ENCODE measurements around the gene MITF. TPM values are rescaled to one million over a fixed set of nuclear protein-coding genes. Genes with fewer than 3 reads are reported as not detected.

The MITF gene
- total RNA-seq, 4 donors from 2014 or later = 12.2 to 20.9 (median 17.1) TPM

DNA sequence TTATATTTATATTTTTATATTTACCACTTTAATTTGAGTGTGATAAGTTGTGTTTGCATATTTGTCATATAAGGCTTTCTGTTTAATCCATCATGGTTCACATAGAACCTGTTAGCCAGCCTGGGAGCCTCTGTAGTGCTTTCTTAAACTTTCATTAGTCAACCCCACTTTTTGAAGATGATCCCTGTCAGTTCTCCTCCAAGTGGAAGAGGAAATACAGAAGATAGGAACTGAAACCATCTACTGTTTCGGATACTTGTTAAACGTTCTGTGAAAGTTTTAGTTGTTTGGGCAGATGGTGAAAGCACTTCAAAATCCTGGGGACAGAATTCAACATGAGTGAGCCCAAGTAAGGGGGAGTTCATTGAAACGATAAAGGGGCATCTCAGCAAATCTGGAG, 255.7 kb downstream of the MITF start:
- Histone ChIP-seq H3K4me3 (no peak overlapping the region), H3K27me3 (no peaks in the 10 kb centered on the region), H3K27ac (no peak overlapping the region), H3K36me3 (no peaks in the 10 kb centered on the region), H3K4me1 (peaks cover 0 to 14% (median 3%) of the 10 kb centered on the region in 4 donors), H3K9me3 (no peaks in the 10 kb centered on the region)
- intact Hi-C loops (cut with DNase I; ENCODE audit: low total_unique reads) = no loop called here
- 58 to 61% methylated on average over 3 of the region's 3 CpGs for WGBS, 2 donors (ENCODE audit: low coverage in 1 of 2)
- in situ Hi-C loops (cut with MboI; ENCODE audit: low pct_ligation_motif_present in 1 of 4, low pct_unique_long_range_greater_than_20kb in 1 of 4, low sequenced_read_pairs in 3 of 4) = no loop called here
- TF ChIP-seq POLR2AphosphoS5 (IDR thresholded peaks at IDR 0.05) (no peak), EP300 (IDR thresholded peaks at IDR 0.05; ENCODE audit: low read depth) (no peak), POLR2A (IDR thresholded peaks at IDR 0.05) (no peak)
- TF ChIP-seq, protein P1, sequence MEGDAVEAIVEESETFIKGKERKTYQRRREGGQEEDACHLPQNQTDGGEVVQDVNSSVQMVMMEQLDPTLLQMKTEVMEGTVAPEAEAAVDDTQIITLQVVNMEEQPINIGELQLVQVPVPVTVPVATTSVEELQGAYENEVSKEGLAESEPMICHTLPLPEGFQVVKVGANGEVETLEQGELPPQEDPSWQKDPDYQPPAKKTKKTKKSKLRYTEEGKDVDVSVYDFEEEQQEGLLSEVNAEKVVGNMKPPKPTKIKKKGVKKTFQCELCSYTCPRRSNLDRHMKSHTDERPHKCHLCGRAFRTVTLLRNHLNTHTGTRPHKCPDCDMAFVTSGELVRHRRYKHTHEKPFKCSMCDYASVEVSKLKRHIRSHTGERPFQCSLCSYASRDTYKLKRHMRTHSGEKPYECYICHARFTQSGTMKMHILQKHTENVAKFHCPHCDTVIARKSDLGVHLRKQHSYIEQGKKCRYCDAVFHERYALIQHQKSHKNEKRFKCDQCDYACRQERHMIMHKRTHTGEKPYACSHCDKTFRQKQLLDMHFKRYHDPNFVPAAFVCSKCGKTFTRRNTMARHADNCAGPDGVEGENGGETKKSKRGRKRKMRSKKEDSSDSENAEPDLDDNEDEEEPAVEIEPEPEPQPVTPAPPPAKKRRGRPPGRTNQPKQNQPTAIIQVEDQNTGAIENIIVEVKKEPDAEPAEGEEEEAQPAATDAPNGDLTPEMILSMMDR (IDR thresholded peaks at IDR 0.05) = no peak
- DNase-seq = no peak

DNA sequence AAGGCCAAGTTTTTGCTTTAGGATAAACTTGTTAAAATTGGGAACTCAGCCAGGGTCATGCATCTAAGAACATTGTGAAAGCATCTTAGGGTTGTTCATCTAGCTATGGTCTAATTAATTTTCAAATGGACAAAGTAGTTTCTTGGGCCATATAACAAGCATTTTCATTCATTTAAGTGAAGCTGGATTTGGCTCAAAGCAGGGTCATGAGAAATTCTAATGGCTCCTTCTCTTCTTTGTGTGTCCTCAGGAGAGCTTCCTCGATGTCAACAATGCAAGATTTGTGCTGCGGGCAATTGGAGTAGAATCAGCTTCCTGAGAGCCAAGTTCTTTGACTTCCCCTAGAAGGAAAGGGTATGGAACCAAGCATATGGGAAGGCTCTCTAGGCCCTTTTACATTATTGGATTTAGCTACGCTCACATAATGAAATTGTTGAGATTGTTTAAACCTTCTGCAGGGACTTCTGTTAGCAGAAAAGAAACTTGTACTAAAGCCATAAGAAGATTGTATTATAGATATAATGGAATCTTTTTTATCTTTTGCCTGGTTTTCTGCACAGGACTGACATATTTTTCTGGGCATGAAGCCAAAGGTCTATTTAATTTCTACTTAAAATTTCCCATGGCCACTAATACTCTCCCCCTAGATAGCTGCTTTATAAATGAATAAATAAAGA, 258.5 kb downstream of the MITF start:
- Histone ChIP-seq H3K27me3 (no peaks in the 10 kb centered on the region), H3K9me3 (no peaks in the 10 kb centered on the region), H3K4me3 (no peak overlapping the region), H3K4me1 (peaks cover 0 to 14% (median 3%) of the 10 kb centered on the region in 4 donors), H3K36me3 (no peaks in the 10 kb centered on the region), H3K27ac (peak overlapping the region; percentile 8 to 71 (median 42))
- no peak for DNase-seq
- TF ChIP-seq EP300 (IDR thresholded peaks at IDR 0.05; ENCODE audit: low read depth) = no peak
- TF ChIP-seq POLR2AphosphoS5 (IDR thresholded peaks at IDR 0.05) = no peak
- TF ChIP-seq, protein P1 (IDR thresholded peaks at IDR 0.05) = no peak
- no peak for TF ChIP-seq POLR2A (IDR thresholded peaks at IDR 0.05)
- intact Hi-C loops (cut with DNase I; ENCODE audit: low total_unique reads) (no loop called here), in situ Hi-C loops (cut with MboI; ENCODE audit: low pct_ligation_motif_present in 1 of 4, low pct_unique_long_range_greater_than_20kb in 1 of 4, low sequenced_read_pairs in 3 of 4) (no loop called here)
- 43 to 62% methylated on average over 3 of the region's 3 CpGs for WGBS, 2 donors (ENCODE audit: low coverage in 1 of 2)

DNA sequence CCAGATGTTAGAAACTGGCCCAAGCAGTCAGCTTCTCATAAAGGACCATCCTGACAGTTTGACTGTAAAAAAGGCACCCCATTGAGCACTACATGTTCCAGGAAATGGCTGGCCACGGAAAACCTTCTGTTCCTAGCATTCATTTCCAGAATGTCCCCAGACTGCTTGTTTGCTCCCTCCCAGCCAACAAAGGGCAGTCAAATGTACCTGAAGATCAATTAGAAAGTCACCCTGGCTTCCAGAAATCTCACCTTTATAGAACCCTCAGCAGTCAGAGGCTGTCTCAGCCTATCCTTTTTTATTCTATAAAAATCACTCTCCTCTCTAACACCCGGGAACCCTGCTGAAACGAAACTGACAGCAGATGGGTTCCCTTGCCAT, 259.5 kb downstream of the MITF start:
- Histone ChIP-seq H3K4me1 (peaks cover 0 to 14% (median 3%) of the 10 kb centered on the region in 4 donors), H3K4me3 (no peak overlapping the region), H3K27me3 (no peaks in the 10 kb centered on the region), H3K27ac (peak overlapping the region; percentile 50 to 71 (median 66)), H3K9me3 (no peaks in the 10 kb centered on the region), H3K36me3 (no peaks in the 10 kb centered on the region)
- intact Hi-C loops (cut with DNase I; ENCODE audit: low total_unique reads) = no loop called here
- DNase-seq = no peak
- WGBS, 2 donors (ENCODE audit: low coverage in 1 of 2) = 22 to 42% methylated on average over 2 to 3 of the region's 3 CpGs
- TF ChIP-seq POLR2AphosphoS5 (IDR thresholded peaks at IDR 0.05) (no peak), POLR2A (IDR thresholded peaks at IDR 0.05) (no peak), EP300 (IDR thresholded peaks at IDR 0.05; ENCODE audit: low read depth) (no peak)
- TF ChIP-seq, protein P1 (IDR thresholded peaks at IDR 0.05) = no peak
- in situ Hi-C loops (cut with MboI; ENCODE audit: low pct_ligation_motif_present in 1 of 4, low pct_unique_long_range_greater_than_20kb in 1 of 4, low sequenced_read_pairs in 3 of 4) = no loop called here

DNA sequence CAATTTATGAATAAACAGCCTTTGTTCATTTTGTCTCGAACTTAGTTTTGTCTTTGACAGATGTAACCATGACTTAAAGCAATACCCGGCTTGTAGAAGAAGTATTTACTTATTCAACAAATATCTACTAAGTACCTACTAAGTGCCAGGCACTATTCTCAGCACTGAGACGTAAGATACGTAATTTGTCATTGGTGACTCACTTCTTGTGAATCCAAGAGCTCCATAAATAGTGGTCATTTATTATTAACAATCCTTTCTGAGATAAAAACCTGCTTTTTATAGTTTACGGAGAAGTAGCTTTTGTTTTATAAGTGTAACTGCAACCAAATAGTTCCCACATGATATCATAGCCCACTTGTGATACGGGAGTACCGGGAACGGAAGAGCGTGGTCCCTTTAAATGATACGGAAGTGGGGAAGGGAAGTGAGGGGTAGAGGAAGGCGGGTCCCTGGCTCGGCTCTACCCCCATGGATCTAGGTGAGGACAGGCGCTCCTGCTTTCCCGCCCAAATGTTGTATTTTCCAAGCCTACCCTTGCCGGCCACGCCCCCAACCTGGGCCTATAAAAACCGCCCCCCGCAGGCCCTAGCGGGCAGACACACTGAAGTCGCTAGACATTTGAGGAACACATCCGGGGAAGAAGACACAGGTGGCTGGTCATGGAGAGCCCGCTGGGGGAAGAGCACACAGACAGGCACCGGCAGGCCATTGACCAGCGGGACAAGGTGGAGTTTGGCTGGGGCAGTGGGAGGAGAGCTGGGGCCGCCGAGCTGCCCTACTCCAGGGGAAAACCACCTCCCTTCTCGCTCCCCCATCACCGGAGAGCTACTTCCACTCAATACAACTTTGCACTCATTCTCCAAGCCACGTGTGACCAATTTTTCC, 260.1 kb downstream of the MITF start, which contains the start of gene SAMMSON:
SAMMSON (plus strand) TSS at position 594 of the 888 bp plus-strand sequence.
- H3K4me3 ChIP-seq = no peak within 1 kb of the TSS
- DNase-seq = no peak
- intact Hi-C loops (cut with DNase I; ENCODE audit: low total_unique reads) = no loop called here
- in situ Hi-C loops (cut with MboI; ENCODE audit: low pct_ligation_motif_present in 1 of 4, low pct_unique_long_range_greater_than_20kb in 1 of 4, low sequenced_read_pairs in 3 of 4) = no loop called here
- WGBS, 2 donors (ENCODE audit: low coverage in 1 of 2) = 45 to 80% methylated on average over 5 to 29 of the region's 29 CpGs
- TF ChIP-seq, protein P1 (IDR thresholded peaks at IDR 0.05) = no peak
- TF ChIP-seq EP300 (IDR thresholded peaks at IDR 0.05; ENCODE audit: low read depth) (no peak), POLR2AphosphoS5 (IDR thresholded peaks at IDR 0.05) (no peak), POLR2A (IDR thresholded peaks at IDR 0.05) (no peak)
- peak within 1 kb of the TSS; percentile 50 to 71 (median 66) for H3K27ac ChIP-seq
- no peaks in the 10 kb centered on the region for H3K9me3 ChIP-seq
- no peaks in the 10 kb centered on the region for H3K36me3 ChIP-seq
- no peaks in the 10 kb centered on the region for H3K27me3 ChIP-seq
- peaks cover 0 to 14% (median 3%) of the 10 kb centered on the region in 4 donors for H3K4me1 ChIP-seq
